Measurements from ENCODE around the gene RNF167. TPM values are rescaled to one million over a fixed set of nuclear protein-coding genes. Genes with fewer than 3 reads are reported as not detected.

The RNF167 gene
- total RNA-seq, 1 experiment from 2014 or later, result 135 TPM

GRCh38 chr17:4948931-4949320 lies 8.9 kb downstream of the RNF167 start:
- CTCF ChIA-PET, result interaction anchor here (0.6 kb wide), 1 partner anchor 156 kb away, joined by 3 read pairs; no protein-coding TSS in a partner anchor
- no peaks in the 10 kb centered on the region for H3K9me2 ChIP-seq (ENCODE audit: insufficient read depth)
- peak overlapping the region; percentile 84 for H3K4me2 ChIP-seq
- H3F3A ChIP-seq (ENCODE audit: insufficient read depth, low read depth), result peaks cover 78% of the 10 kb centered on the region
- peaks cover 39% of the 10 kb centered on the region for H3K4me1 ChIP-seq (replicated peaks; ENCODE audit: insufficient read depth)
- H3K27me3 ChIP-seq (ENCODE audit: insufficient read depth, low read depth), result no peaks in the 10 kb centered on the region
- peaks cover 51% of the 10 kb centered on the region for H3K79me2 ChIP-seq (ENCODE audit: low read depth)
- peaks cover 21% of the 10 kb centered on the region for H3K36me3 ChIP-seq (ENCODE audit: low read depth)
- H3K27ac ChIP-seq, result peak overlapping the region; percentile 99
- H4K20me1 ChIP-seq (ENCODE audit: insufficient read depth), result peaks cover 34% of the 10 kb centered on the region
- peak; percentile 71 to 92 for DNase-seq
- peak overlapping the region; percentile 99 for H3K4me3 ChIP-seq
- no peak for TF ChIP-seq CTCF (conservative IDR thresholded peaks at IDR 0.05)
- TF ChIP-seq EZH2 (IDR thresholded peaks at IDR 0.05; ENCODE audit: low read depth), result no peak
- no peaks in the 10 kb centered on the region for H3K9me3 ChIP-seq (ENCODE audit: insufficient read depth, low read depth)
- intact Hi-C loops (cut with micrococcal nuclease; ENCODE audit: unreplicated experiment), result loop anchor here (1.0 to 10.0 kb wide), 6 partner anchors 9 to 239 kb away; partner anchors contain the start of genes ARRB2, INCA1, KIF1C and MINK1
- POLR2A ChIA-PET (ENCODE audit: unreplicated experiment), result interaction anchor here (0.6 to 3.0 kb wide), 4 partner anchors 9 to 269 kb away, joined by 3 to 42 read pairs (median 8); partner anchors contain the start of genes RNF167, SLC25A11 and SPAG7
- H2AFZ ChIP-seq, result peak overlapping the region; percentile 74
- BruUV-seq (replicated peaks), result TSS peak; percentile 7

- Histone ChIP-seq H2AFZ (peak overlapping the region; percentile 74), H4K20me1 (ENCODE audit: insufficient read depth) (peaks cover 30% of the 10 kb centered on the region), H3F3A (ENCODE audit: insufficient read depth, low read depth) (peaks cover 72% of the 10 kb centered on the region), H3K36me3 (ENCODE audit: low read depth) (peaks cover 21% of the 10 kb centered on the region), H3K9me3 (ENCODE audit: insufficient read depth, low read depth) (no peaks in the 10 kb centered on the region), H3K9me2 (ENCODE audit: insufficient read depth) (no peaks in the 10 kb centered on the region), H3K4me3 (peak overlapping the region; percentile 99), H3K27ac (peak overlapping the region; percentile 99), H3K27me3 (ENCODE audit: insufficient read depth, low read depth) (no peaks in the 10 kb centered on the region), H3K79me2 (ENCODE audit: low read depth) (peaks cover 46% of the 10 kb centered on the region), H3K4me1 (replicated peaks; ENCODE audit: insufficient read depth) (peaks cover 39% of the 10 kb centered on the region), H3K4me2 (peak overlapping the region; percentile 84)
- ChIA-PET POLR2A (ENCODE audit: unreplicated experiment) (interaction anchor here (0.6 to 3.0 kb wide), 4 partner anchors 18 to 270 kb away, joined by 3 to 42 read pairs (median 6); partner anchors contain the start of gene SPAG7), CTCF (interaction anchor here (0.6 to 0.9 kb wide), 3 partner anchors 15 to 470 kb away, joined by 3 read pairs; partner anchors contain the start of genes NUP88 and RPAIN)
- intact Hi-C loops (cut with micrococcal nuclease; ENCODE audit: unreplicated experiment), result loop anchor here (1.0 to 10.0 kb wide), 5 partner anchors 9 to 239 kb away; partner anchors contain the start of genes ARRB2, MINK1, RNF167 and SLC25A11
- peak; percentile 73 to 94 for DNase-seq
- no TSS peak for BruUV-seq (replicated peaks)
- TF ChIP-seq EZH2 (IDR thresholded peaks at IDR 0.05; ENCODE audit: low read depth) (no peak), CTCF (conservative IDR thresholded peaks at IDR 0.05) (no peak)
Observed at GRCh38 chr17:4949321-4950074, 9.4 kb downstream of the RNF167 start.

- H3F3A ChIP-seq (ENCODE audit: insufficient read depth, low read depth), result peaks cover 65% of the 10 kb centered on the region
- H3K27ac ChIP-seq, result peak overlapping the region; percentile 99
- peaks cover 39% of the 10 kb centered on the region for H3K79me2 ChIP-seq (ENCODE audit: low read depth)
- H3K27me3 ChIP-seq (ENCODE audit: insufficient read depth, low read depth), result no peaks in the 10 kb centered on the region
- TF ChIP-seq EZH2 (IDR thresholded peaks at IDR 0.05; ENCODE audit: low read depth) (no peak), CTCF (conservative IDR thresholded peaks at IDR 0.05) (no peak)
- H3K9me2 ChIP-seq (ENCODE audit: insufficient read depth), result no peaks in the 10 kb centered on the region
- peaks cover 17% of the 10 kb centered on the region for H3K36me3 ChIP-seq (ENCODE audit: low read depth)
- no peaks in the 10 kb centered on the region for H3K9me3 ChIP-seq (ENCODE audit: insufficient read depth, low read depth)
- CTCF ChIA-PET, result interaction anchor here (0.6 to 0.9 kb wide), 2 partner anchors 15 to 469 kb away, joined by 3 read pairs; partner anchors contain the start of genes NUP88 and RPAIN
- intact Hi-C loops (cut with micrococcal nuclease; ENCODE audit: unreplicated experiment), result no loop called here
- peak overlapping the region; percentile 98 for H2AFZ ChIP-seq
- POLR2A ChIA-PET (ENCODE audit: unreplicated experiment), result interaction anchor here (0.7 kb wide), 1 partner anchor 160 kb away, joined by 9 read pairs; no protein-coding TSS in a partner anchor
- BruUV-seq (replicated peaks), result TSS peak; percentile 69
- peak overlapping the region; percentile 78 for H3K4me3 ChIP-seq
- H3K4me2 ChIP-seq, result peak overlapping the region; percentile 84
- H4K20me1 ChIP-seq (ENCODE audit: insufficient read depth), result peaks cover 24% of the 10 kb centered on the region
- H3K4me1 ChIP-seq (replicated peaks; ENCODE audit: insufficient read depth), result peaks cover 33% of the 10 kb centered on the region
- peak in 1 of 2 experiments; percentile 53 for DNase-seq
Observed at GRCh38 chr17:4950075-4950745, 10.1 kb downstream of the RNF167 start.
